B cell (primary cell): ENCODE measurements around the gene TRAPPC12. TPM values are rescaled to one million over a fixed set of nuclear protein-coding genes. Genes with fewer than 3 reads are reported as not detected.

Source experiments
- ATAC-seq: fragments of 200-7000 bp; cut with Tn5 transposase; one replicate; pipeline ENCODE4 v1.10.0; 2021; ENCODE audit warnings: low read depth, mild to moderate bottlenecking, moderate number of reproducible peaks, moderate library complexity
- CTCF ChIA-PET: fragments of 350-600 bp; sonication (Branson Sonifier 250); formaldehyde crosslinking; loops from one replicate; lab custom pipeline; 2021; ENCODE audit warnings: antibody characterized with exemption, inconsistent platforms; lab: Charles Lee
- POLR2A ChIA-PET: fragments of 350-600 bp; sonication (Branson Sonifier 250); formaldehyde crosslinking; loops from one replicate; lab custom pipeline; 2021; ENCODE audit warnings: antibody characterized with exemption; lab: Charles Lee
- DNase-seq: peaks from one replicate; pipeline ENCODE4 v3.0.0; 2013
- H2AFZ ChIP-seq: 2 replicates; pipeline ENCODE4 v1.6.1; 2012; ENCODE audit warnings: mild to moderate bottlenecking, low read depth, low read length; ENCODE audit not compliant: insufficient read depth, poor library complexity, severe bottlenecking
- H3K27ac ChIP-seq, 2 donors: 1 replicate in 1 of 2; 2 replicates in 1 of 2; pipeline ENCODE4 v1.5.1; 2012 to 2013; ENCODE audit warnings: low read length in 2 of 2, mild to moderate bottlenecking in 2 of 2, moderate library complexity in 1 of 2
- H3K27me3 ChIP-seq, 4 experiments: fragments of 200-600 bp in 1 of 4; sonication (generic) in 1 of 4; replicated peaks in 1 of 4; 1 replicate in 2 of 4; 2 replicates in 2 of 4; pipeline versions ENCODE4 v1.6.1 to v1.7.0; 2013 to 2016; ENCODE audit warnings: low read length in 3 of 4, mild to moderate bottlenecking in 2 of 4, mixed read lengths in 1 of 4, moderate library complexity in 1 of 4; ENCODE audit not compliant: insufficient read depth in 4 of 4, control insufficient read depth in 3 of 4; ENCODE audit errors: control extremely low read depth in 1 of 4
- H3K36me3 ChIP-seq, 2 experiments: replicated peaks in 1 of 2; 1 replicate in 1 of 2; 2 replicates in 1 of 2; pipeline versions ENCODE4 v1.6.1 to v1.7.1; 2013; ENCODE audit warnings: low read length in 1 of 2; ENCODE audit not compliant: insufficient read depth in 2 of 2, control insufficient read depth in 1 of 2; ENCODE audit errors: control extremely low read depth in 1 of 2, extremely low read depth in 1 of 2
- H3K4me1 ChIP-seq, 2 donors: fragments of 200-600 bp in 1 of 2; sonication (generic) in 1 of 2; 1 replicate in 1 of 2; 2 replicates in 1 of 2; pipeline versions ENCODE4 v1.5.1 to v1.6.1; 2013 to 2017; ENCODE audit warnings: low read length in 2 of 2; ENCODE audit not compliant: control insufficient read depth in 2 of 2, insufficient read depth in 2 of 2
- H3K4me2 ChIP-seq: replicated peaks from 2 replicates; pipeline ENCODE3; 2012; ENCODE audit warnings: mild to moderate bottlenecking, low read depth, low read length; ENCODE audit not compliant: poor library complexity, severe bottlenecking
- H3K4me3 ChIP-seq, 5 experiments: fragments of 200-600 bp in 1 of 5; sonication (generic) in 1 of 5; 1 replicate in 3 of 5; 2 replicates in 2 of 5; pipeline versions ENCODE4 v1.5.1 to v1.7.0; 2011 to 2016; ENCODE audit warnings: low read length in 4 of 5, mild to moderate bottlenecking in 4 of 5, low read depth in 2 of 5, control low read depth in 1 of 5, moderate library complexity in 1 of 5; ENCODE audit not compliant: insufficient read depth in 1 of 5; ENCODE audit errors: control extremely low read depth in 1 of 5, extremely low read depth in 1 of 5
- H3K79me2 ChIP-seq: fragments of 200-600 bp; sonication (generic); one replicate; pipeline ENCODE4 v1.6.0; 2016; ENCODE audit warnings: low read length; ENCODE audit not compliant: control insufficient read depth, insufficient read depth
- H3K9ac ChIP-seq: fragments of 200-600 bp; sonication (generic); 2 replicates; pipeline ENCODE4 v1.6.1; 2017; ENCODE audit warnings: mild to moderate bottlenecking, low read length, moderate library complexity
- H3K9me3 ChIP-seq, 3 donors: one replicate each; pipeline versions ENCODE4 v1.6.1 to v1.7.1; 2013; ENCODE audit warnings: low read length in 2 of 3; ENCODE audit not compliant: control insufficient read depth in 2 of 3, insufficient read depth in 1 of 3; ENCODE audit errors: control extremely low read depth in 1 of 3
- H4K20me1 ChIP-seq: 2 replicates; pipeline ENCODE4 v1.6.0; 2012; ENCODE audit warnings: mild to moderate bottlenecking, low read length; ENCODE audit not compliant: insufficient read depth, control insufficient read depth, poor library complexity, severe bottlenecking
- H3K27ac Mint-ChIP-seq: one replicate; pipeline ENCODE4 v1.8.0; 2021; ENCODE audit warnings: mixed read lengths
- H3K27me3 Mint-ChIP-seq: one replicate; pipeline ENCODE4 v1.8.0; 2021; ENCODE audit warnings: mixed read lengths
- H3K4me1 Mint-ChIP-seq: one replicate; pipeline ENCODE4 v1.8.0; 2021; ENCODE audit warnings: mixed read lengths
- H3K4me3 Mint-ChIP-seq: one replicate; pipeline ENCODE4 v1.8.0; 2021; ENCODE audit warnings: mixed read lengths
- H3K9me3 Mint-ChIP-seq: one replicate; pipeline ENCODE4 v1.8.0; 2022; ENCODE audit warnings: mixed read lengths; ENCODE audit not compliant: insufficient read depth
- EZH2 ChIP-seq: IDR thresholded peaks from 2 replicates; pipeline ENCODE4 v1.6.1; 2012; ENCODE audit warnings: borderline replicate concordance, low read depth, mild to moderate bottlenecking, moderate library complexity, low read length; ENCODE audit not compliant: insufficient read depth, poor library complexity, severe bottlenecking
- WGBS: methylation state at CpG from one replicate; pipeline ENCODE4 v1.1.5; 2013; ENCODE audit warnings: missing lambda C conversion rate; ENCODE audit not compliant: insufficient coverage; 5-methylcytosine and 5-hydroxymethylcytosine counted together
- intact Hi-C: fragments of 100-400 bp; cut with micrococcal nuclease; formaldehyde crosslinking; loops from one replicate; pipeline ENCODE4 v1.10.0; 2022
- polyA plus RNA-seq: library from polyadenylated mRNA; depleted of rRNA; stranded (reverse); fragments of >200 nt; gene quantifications from 2 replicates; pipeline ENCODE4 v1.2.3, GENCODE V29; 2012
- total RNA-seq, 2 donors: library from RNA; stranded (reverse); fragments of 120-200 nt in 1 of 2; gene quantifications; 1 replicate in 1 of 2; 2 replicates in 1 of 2; pipeline versions ENCODE4 v1.2.3 to v1.2.4, GENCODE V29; 2013 to 2022
- TF ChIP-seq, protein P1 (sequence below): fragments of 200-600 bp; IDR thresholded peaks from one replicate; pipeline ENCODE4 v1.8.0; 2022; ENCODE audit warnings: antibody characterized with exemption, mild to moderate bottlenecking

TRAPPC12 gene
- total and polyA plus RNA-seq, 2 donors (not counting 1 experiment from before 2014, with no cell fraction given), result 80.9 to 151 TPM

DNA sequence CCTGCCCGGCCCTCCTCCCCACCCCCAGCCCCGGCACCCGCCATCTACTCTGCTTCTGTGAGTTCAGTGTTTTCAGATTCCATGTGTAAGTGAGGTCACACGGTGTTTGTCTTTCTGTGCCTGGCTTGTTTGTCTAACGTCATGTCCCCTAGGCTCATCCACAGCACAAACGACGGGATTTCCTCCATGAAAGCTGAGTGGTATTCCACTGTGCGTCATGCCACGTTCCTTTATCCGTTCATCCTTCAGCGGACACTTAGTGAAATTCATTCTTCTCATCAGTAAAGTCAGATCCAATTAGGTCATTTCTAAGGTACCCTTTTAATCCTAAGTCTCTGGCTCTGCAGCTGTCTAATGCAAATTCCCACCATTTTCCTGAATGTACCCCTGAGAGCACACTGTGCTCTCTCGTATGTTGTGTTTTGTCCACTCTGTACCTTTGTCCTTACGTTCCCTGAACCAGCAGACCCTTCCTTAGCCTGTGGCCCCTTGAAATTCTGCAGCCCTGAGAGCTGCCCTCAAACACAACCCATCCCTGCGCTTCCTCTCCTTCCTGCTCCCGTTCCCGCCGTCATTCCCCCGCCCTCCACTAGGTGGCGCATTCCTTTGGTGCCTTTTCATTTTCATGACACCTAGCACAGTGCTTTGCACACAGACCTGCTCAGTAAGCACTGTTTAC lies 44.1 kb downstream of the TRAPPC12 start:
- Histone ChIP-seq H3K4me3 (no peak overlapping the region), H4K20me1 (peaks cover 12% of the 10 kb centered on the region), H3K4me1 (peaks cover 0 to 6% of the 10 kb centered on the region in 2 donors), H3K9ac (no peak overlapping the region), H3K4me2 (no peak overlapping the region), H3K79me2 (peaks cover 6% of the 10 kb centered on the region), H3K27me3 (no peaks in the 10 kb centered on the region), H3K9me3 (no peaks in the 10 kb centered on the region), H2AFZ (no peak overlapping the region), H3K36me3 (peaks cover 0 to 70% of the 10 kb centered on the region in 2 experiments), H3K27ac (no peak overlapping the region)
- DNase-seq (peak; percentile 72), ATAC-seq (peak; percentile 78)
- TF ChIP-seq, protein P1, sequence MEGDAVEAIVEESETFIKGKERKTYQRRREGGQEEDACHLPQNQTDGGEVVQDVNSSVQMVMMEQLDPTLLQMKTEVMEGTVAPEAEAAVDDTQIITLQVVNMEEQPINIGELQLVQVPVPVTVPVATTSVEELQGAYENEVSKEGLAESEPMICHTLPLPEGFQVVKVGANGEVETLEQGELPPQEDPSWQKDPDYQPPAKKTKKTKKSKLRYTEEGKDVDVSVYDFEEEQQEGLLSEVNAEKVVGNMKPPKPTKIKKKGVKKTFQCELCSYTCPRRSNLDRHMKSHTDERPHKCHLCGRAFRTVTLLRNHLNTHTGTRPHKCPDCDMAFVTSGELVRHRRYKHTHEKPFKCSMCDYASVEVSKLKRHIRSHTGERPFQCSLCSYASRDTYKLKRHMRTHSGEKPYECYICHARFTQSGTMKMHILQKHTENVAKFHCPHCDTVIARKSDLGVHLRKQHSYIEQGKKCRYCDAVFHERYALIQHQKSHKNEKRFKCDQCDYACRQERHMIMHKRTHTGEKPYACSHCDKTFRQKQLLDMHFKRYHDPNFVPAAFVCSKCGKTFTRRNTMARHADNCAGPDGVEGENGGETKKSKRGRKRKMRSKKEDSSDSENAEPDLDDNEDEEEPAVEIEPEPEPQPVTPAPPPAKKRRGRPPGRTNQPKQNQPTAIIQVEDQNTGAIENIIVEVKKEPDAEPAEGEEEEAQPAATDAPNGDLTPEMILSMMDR, result peak; percentile 100
- TF ChIP-seq EZH2, result no peak
- Mint-ChIP-seq H3K4me3 (no peak overlapping the region), H3K4me1 (peaks cover 7% of the 10 kb centered on the region), H3K27ac (no peak overlapping the region), H3K27me3 (no peaks in the 10 kb centered on the region), H3K9me3 (no peaks in the 10 kb centered on the region)
- 71% methylated on average over 16 of the region's 19 CpGs for WGBS
- CTCF ChIA-PET, result interaction anchor here (0.7 to 6.7 kb wide), 25 partner anchors 9 to 236 kb away, joined by 3 to 91 read pairs (median 4); partner anchors contain the start of genes ALLC, EIPR1 and TRAPPC12
- POLR2A ChIA-PET, result interaction anchor here (0.7 kb wide), 1 partner anchor 178 kb away, joined by 5 read pairs; no protein-coding TSS in a partner anchor
- intact Hi-C loops, result loop anchor here (1.0 kb wide), 1 partner anchor 39 kb away; no protein-coding TSS in a partner anchor
